B cell (primary cell): Measurements from ENCODE around the gene VPS51. TPM values are rescaled to one million over a fixed set of nuclear protein-coding genes. Genes with fewer than 3 reads are reported as not detected.

Experiments used
- ATAC-seq: fragments of 200-7000 bp; cut with Tn5 transposase; one replicate; pipeline ENCODE4 v1.10.0; 2021; ENCODE audit warnings: low read depth, mild to moderate bottlenecking, moderate number of reproducible peaks, moderate library complexity
- CTCF ChIA-PET: fragments of 350-600 bp; sonication (Branson Sonifier 250); formaldehyde crosslinking; loops from one replicate; lab custom pipeline; 2021; ENCODE audit warnings: antibody characterized with exemption, inconsistent platforms; lab: Charles Lee
- POLR2A ChIA-PET: fragments of 350-600 bp; sonication (Branson Sonifier 250); formaldehyde crosslinking; loops from one replicate; lab custom pipeline; 2021; ENCODE audit warnings: antibody characterized with exemption; lab: Charles Lee
- DNase-seq: peaks from one replicate; pipeline ENCODE4 v3.0.0; 2013
- H2AFZ ChIP-seq: 2 replicates; pipeline ENCODE4 v1.6.1; 2012; ENCODE audit warnings: mild to moderate bottlenecking, low read depth, low read length; ENCODE audit not compliant: insufficient read depth, poor library complexity, severe bottlenecking
- H3K27ac ChIP-seq, 2 donors: 1 replicate in 1 of 2; 2 replicates in 1 of 2; pipeline ENCODE4 v1.5.1; 2012 to 2013; ENCODE audit warnings: low read length in 2 of 2, mild to moderate bottlenecking in 2 of 2, moderate library complexity in 1 of 2
- H3K27me3 ChIP-seq, 4 experiments: fragments of 200-600 bp in 1 of 4; sonication (generic) in 1 of 4; replicated peaks in 1 of 4; 1 replicate in 2 of 4; 2 replicates in 2 of 4; pipeline versions ENCODE4 v1.6.1 to v1.7.0; 2013 to 2016; ENCODE audit warnings: low read length in 3 of 4, mild to moderate bottlenecking in 2 of 4, mixed read lengths in 1 of 4, moderate library complexity in 1 of 4; ENCODE audit not compliant: insufficient read depth in 4 of 4, control insufficient read depth in 3 of 4; ENCODE audit errors: control extremely low read depth in 1 of 4
- H3K36me3 ChIP-seq, 2 experiments: replicated peaks in 1 of 2; 1 replicate in 1 of 2; 2 replicates in 1 of 2; pipeline versions ENCODE4 v1.6.1 to v1.7.1; 2013; ENCODE audit warnings: low read length in 1 of 2; ENCODE audit not compliant: insufficient read depth in 2 of 2, control insufficient read depth in 1 of 2; ENCODE audit errors: control extremely low read depth in 1 of 2, extremely low read depth in 1 of 2
- H3K4me1 ChIP-seq, 2 donors: fragments of 200-600 bp in 1 of 2; sonication (generic) in 1 of 2; 1 replicate in 1 of 2; 2 replicates in 1 of 2; pipeline versions ENCODE4 v1.5.1 to v1.6.1; 2013 to 2017; ENCODE audit warnings: low read length in 2 of 2; ENCODE audit not compliant: control insufficient read depth in 2 of 2, insufficient read depth in 2 of 2
- H3K4me2 ChIP-seq: replicated peaks from 2 replicates; pipeline ENCODE3; 2012; ENCODE audit warnings: mild to moderate bottlenecking, low read depth, low read length; ENCODE audit not compliant: poor library complexity, severe bottlenecking
- H3K4me3 ChIP-seq, 5 experiments: fragments of 200-600 bp in 1 of 5; sonication (generic) in 1 of 5; 1 replicate in 3 of 5; 2 replicates in 2 of 5; pipeline versions ENCODE4 v1.5.1 to v1.7.0; 2011 to 2016; ENCODE audit warnings: low read length in 4 of 5, mild to moderate bottlenecking in 4 of 5, low read depth in 2 of 5, control low read depth in 1 of 5, moderate library complexity in 1 of 5; ENCODE audit not compliant: insufficient read depth in 1 of 5; ENCODE audit errors: control extremely low read depth in 1 of 5, extremely low read depth in 1 of 5
- H3K79me2 ChIP-seq: fragments of 200-600 bp; sonication (generic); one replicate; pipeline ENCODE4 v1.6.0; 2016; ENCODE audit warnings: low read length; ENCODE audit not compliant: control insufficient read depth, insufficient read depth
- H3K9ac ChIP-seq: fragments of 200-600 bp; sonication (generic); 2 replicates; pipeline ENCODE4 v1.6.1; 2017; ENCODE audit warnings: mild to moderate bottlenecking, low read length, moderate library complexity
- H3K9me3 ChIP-seq, 3 donors: one replicate each; pipeline versions ENCODE4 v1.6.1 to v1.7.1; 2013; ENCODE audit warnings: low read length in 2 of 3; ENCODE audit not compliant: control insufficient read depth in 2 of 3, insufficient read depth in 1 of 3; ENCODE audit errors: control extremely low read depth in 1 of 3
- H4K20me1 ChIP-seq: 2 replicates; pipeline ENCODE4 v1.6.0; 2012; ENCODE audit warnings: mild to moderate bottlenecking, low read length; ENCODE audit not compliant: insufficient read depth, control insufficient read depth, poor library complexity, severe bottlenecking
- H3K27ac Mint-ChIP-seq: one replicate; pipeline ENCODE4 v1.8.0; 2021; ENCODE audit warnings: mixed read lengths
- H3K27me3 Mint-ChIP-seq: one replicate; pipeline ENCODE4 v1.8.0; 2021; ENCODE audit warnings: mixed read lengths
- H3K4me1 Mint-ChIP-seq: one replicate; pipeline ENCODE4 v1.8.0; 2021; ENCODE audit warnings: mixed read lengths
- H3K4me3 Mint-ChIP-seq: one replicate; pipeline ENCODE4 v1.8.0; 2021; ENCODE audit warnings: mixed read lengths
- H3K9me3 Mint-ChIP-seq: one replicate; pipeline ENCODE4 v1.8.0; 2022; ENCODE audit warnings: mixed read lengths; ENCODE audit not compliant: insufficient read depth
- EZH2 ChIP-seq: IDR thresholded peaks from 2 replicates; pipeline ENCODE4 v1.6.1; 2012; ENCODE audit warnings: borderline replicate concordance, low read depth, mild to moderate bottlenecking, moderate library complexity, low read length; ENCODE audit not compliant: insufficient read depth, poor library complexity, severe bottlenecking
- WGBS: methylation state at CpG from one replicate; pipeline ENCODE4 v1.1.5; 2013; ENCODE audit warnings: missing lambda C conversion rate; ENCODE audit not compliant: insufficient coverage; 5-methylcytosine and 5-hydroxymethylcytosine counted together
- intact Hi-C: fragments of 100-400 bp; cut with micrococcal nuclease; formaldehyde crosslinking; loops from one replicate; pipeline ENCODE4 v1.10.0; 2022
- polyA plus RNA-seq: library from polyadenylated mRNA; depleted of rRNA; stranded (reverse); fragments of >200 nt; gene quantifications from 2 replicates; pipeline ENCODE4 v1.2.3, GENCODE V29; 2012
- total RNA-seq, 2 donors: library from RNA; stranded (reverse); fragments of 120-200 nt in 1 of 2; gene quantifications; 1 replicate in 1 of 2; 2 replicates in 1 of 2; pipeline versions ENCODE4 v1.2.3 to v1.2.4, GENCODE V29; 2013 to 2022
- TF ChIP-seq, protein P1 (sequence below): fragments of 200-600 bp; IDR thresholded peaks from one replicate; pipeline ENCODE4 v1.8.0; 2022; ENCODE audit warnings: antibody characterized with exemption, mild to moderate bottlenecking

Gene VPS51
- total and polyA plus RNA-seq, 2 donors (not counting 1 experiment from before 2014, with no cell fraction given) = 206 to 223 TPM

DNA sequence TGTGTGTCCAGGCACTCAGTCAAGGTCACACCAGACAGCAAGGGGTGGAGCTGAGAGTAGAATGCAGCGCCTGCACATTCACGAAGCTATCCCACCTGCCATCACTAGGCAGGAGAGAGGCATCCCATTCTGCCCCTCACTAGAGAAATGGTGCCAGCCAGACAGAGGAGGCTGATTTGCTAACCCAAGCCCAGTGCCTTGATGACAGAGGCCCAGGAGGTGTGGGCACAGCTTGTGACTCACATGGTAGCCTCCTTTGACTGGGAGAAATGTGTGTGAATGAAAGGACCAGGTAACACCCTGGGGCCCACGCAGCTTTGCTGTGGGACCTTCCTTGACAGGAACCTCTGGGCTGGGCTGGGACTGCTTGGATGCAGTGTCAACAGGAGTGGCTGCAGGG, 32.5 kb upstream of the VPS51 start:
- H3K4me1 ChIP-seq = no peaks in the 10 kb centered on the region
- ChIA-PET CTCF (interaction anchor here (0.5 to 0.6 kb wide), 2 partner anchors 25 to 240 kb away, joined by 3 to 4 read pairs; no protein-coding TSS in a partner anchor), POLR2A (no interaction called here)
- H3K36me3 ChIP-seq = no peaks in the 10 kb centered on the region
- H3K9me3 ChIP-seq = peaks cover 0 to 3% (median 0%) of the 10 kb centered on the region in 3 donors
- H4K20me1 ChIP-seq = no peaks in the 10 kb centered on the region
- no peak overlapping the region for H2AFZ ChIP-seq
- H3K79me2 ChIP-seq = no peaks in the 10 kb centered on the region
- no peak overlapping the region for H3K4me3 ChIP-seq
- 75% methylated on average over 1 of the region's 3 CpGs for WGBS
- H3K27ac Mint-ChIP-seq = no peak overlapping the region
- H3K4me1 Mint-ChIP-seq = no peaks in the 10 kb centered on the region
- no peaks in the 10 kb centered on the region for H3K9me3 Mint-ChIP-seq
- no peaks in the 10 kb centered on the region for H3K27me3 ChIP-seq
- intact Hi-C loops = no loop called here
- no peak overlapping the region for H3K4me2 ChIP-seq
- no peak overlapping the region for H3K9ac ChIP-seq
- TF ChIP-seq, protein P1, sequence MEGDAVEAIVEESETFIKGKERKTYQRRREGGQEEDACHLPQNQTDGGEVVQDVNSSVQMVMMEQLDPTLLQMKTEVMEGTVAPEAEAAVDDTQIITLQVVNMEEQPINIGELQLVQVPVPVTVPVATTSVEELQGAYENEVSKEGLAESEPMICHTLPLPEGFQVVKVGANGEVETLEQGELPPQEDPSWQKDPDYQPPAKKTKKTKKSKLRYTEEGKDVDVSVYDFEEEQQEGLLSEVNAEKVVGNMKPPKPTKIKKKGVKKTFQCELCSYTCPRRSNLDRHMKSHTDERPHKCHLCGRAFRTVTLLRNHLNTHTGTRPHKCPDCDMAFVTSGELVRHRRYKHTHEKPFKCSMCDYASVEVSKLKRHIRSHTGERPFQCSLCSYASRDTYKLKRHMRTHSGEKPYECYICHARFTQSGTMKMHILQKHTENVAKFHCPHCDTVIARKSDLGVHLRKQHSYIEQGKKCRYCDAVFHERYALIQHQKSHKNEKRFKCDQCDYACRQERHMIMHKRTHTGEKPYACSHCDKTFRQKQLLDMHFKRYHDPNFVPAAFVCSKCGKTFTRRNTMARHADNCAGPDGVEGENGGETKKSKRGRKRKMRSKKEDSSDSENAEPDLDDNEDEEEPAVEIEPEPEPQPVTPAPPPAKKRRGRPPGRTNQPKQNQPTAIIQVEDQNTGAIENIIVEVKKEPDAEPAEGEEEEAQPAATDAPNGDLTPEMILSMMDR = no peak
- TF ChIP-seq EZH2 = no peak
- no peaks in the 10 kb centered on the region for H3K27me3 Mint-ChIP-seq
- no peak for ATAC-seq
- no peak overlapping the region for H3K4me3 Mint-ChIP-seq
- no peak overlapping the region for H3K27ac ChIP-seq
- no peak for DNase-seq

DNA sequence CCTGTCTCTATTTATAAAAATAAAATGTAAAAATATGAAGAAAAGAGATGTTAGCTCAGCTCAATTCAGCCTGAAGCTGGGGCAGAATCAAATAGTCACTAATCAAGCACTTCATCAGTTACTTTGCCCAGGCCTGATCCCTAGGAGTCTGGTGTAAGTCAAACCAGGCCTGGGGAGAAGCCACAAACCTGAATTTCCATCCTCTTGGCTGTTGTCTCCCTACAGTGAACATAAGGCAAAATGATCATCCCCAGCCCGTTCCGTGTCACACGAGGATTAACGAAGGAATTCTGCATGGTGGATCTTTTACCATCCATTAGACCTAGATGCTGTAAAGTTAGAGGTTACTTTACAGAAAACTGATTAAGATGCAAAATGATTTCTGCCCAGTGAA, 31.2 kb upstream of the VPS51 start:
- ChIA-PET CTCF (no interaction called here), POLR2A (interaction anchor here (0.7 kb wide), 1 partner anchor 897 kb away, joined by 14 read pairs; the partner anchor contains the start of gene SART1)
- no CpG with 5 or more reads among the region's 4 CpGs for WGBS
- H3K36me3 ChIP-seq = no peaks in the 10 kb centered on the region
- intact Hi-C loops = no loop called here
- ATAC-seq = no peak
- H3K27ac ChIP-seq = no peak overlapping the region
- H3K4me3 ChIP-seq = no peak overlapping the region
- no peak overlapping the region for H2AFZ ChIP-seq
- H3K4me1 ChIP-seq = no peaks in the 10 kb centered on the region
- TF ChIP-seq, protein P1 = no peak
- TF ChIP-seq EZH2 = no peak
- no peaks in the 10 kb centered on the region for H3K27me3 Mint-ChIP-seq
- no peak overlapping the region for H3K9ac ChIP-seq
- H3K4me2 ChIP-seq = no peak overlapping the region
- DNase-seq = no peak
- H3K9me3 ChIP-seq = peaks cover 0 to 3% (median 0%) of the 10 kb centered on the region in 3 donors
- H3K79me2 ChIP-seq = no peaks in the 10 kb centered on the region
- no peaks in the 10 kb centered on the region for H3K4me1 Mint-ChIP-seq
- H3K27ac Mint-ChIP-seq = no peak overlapping the region
- H4K20me1 ChIP-seq = no peaks in the 10 kb centered on the region
- H3K27me3 ChIP-seq = no peaks in the 10 kb centered on the region
- H3K4me3 Mint-ChIP-seq = no peak overlapping the region
- no peaks in the 10 kb centered on the region for H3K9me3 Mint-ChIP-seq
